GM19238 (cell line): ENCODE measurements around the gene NCOA7.
"Not testable (repeated sequence)": the region's sequence is repeated elsewhere in the genome, so short reads cannot be mapped to it uniquely, and the experiment has no call there.

Experiments
- DNase-seq: peaks from one replicate; pipeline ENCODE4 v3.0.0; 2011; ENCODE audit warnings: low spot score; ENCODE audit not compliant: insufficient read length

The NCOA7 gene

DNA sequence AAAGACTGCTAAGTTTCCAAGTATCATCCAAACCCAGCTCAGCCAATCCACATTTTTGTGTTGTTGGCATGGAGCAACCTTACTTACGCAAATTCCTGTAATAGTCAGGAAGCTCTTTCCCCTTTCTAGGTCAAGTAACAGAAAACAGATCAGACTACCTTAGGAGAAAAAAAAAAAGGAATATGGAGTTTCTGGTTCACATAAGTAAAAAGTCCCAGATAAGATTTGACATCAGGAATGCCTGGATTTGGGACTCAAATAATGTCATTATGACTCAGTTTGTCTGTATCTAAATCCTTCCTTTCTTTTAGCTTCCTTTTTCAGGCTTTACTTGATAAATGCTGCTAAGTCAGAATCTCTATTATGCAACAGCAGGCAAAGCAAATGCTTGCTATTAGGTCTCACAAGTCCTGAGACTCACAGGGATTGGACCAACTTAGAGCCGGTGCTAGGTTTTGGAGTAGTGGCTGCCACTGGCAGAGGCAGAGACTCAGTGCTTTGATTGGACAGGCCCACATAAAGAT, 44.5 kb downstream of the NCOA7 start:
- no peak for DNase-seq

DNA sequence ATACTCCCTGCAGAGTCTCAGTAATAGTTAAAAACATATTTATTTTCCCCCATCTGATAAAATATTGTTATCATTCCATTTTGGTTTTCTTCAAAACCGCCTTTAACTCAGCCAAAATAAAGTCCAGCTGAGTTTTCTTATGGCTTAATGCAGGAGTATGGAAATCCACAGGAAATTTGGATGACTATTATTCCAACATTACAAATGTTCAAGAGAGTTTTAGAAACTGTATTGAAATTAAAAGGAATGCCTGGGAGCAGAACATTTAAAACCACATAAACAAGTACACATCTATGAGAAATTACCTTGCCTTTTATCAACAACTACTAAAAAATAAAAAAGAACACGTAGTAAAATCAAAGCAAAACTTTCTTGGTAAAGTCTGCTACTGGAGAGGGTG, 45.7 kb downstream of the NCOA7 start:
- no peak for DNase-seq

DNA sequence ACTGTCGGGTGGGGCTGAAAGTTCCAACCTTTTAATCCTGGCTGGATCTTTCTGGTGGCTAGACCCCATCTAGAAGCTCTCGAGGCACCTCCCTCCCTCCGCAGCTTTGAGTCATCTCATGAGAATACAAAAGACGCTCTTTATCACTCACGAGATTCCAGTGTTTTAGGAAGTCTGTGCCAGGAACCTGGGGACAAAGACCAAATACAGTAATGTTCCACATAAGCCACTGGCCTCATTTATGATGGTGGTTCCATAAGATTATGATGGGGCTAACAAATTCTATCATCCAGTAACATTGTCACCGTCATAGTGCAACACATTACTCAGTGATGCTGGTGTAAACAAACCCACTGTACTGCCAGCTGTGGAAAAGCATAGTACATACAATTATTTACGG, 48.7 kb downstream of the NCOA7 start:
- no peak for DNase-seq

DNA sequence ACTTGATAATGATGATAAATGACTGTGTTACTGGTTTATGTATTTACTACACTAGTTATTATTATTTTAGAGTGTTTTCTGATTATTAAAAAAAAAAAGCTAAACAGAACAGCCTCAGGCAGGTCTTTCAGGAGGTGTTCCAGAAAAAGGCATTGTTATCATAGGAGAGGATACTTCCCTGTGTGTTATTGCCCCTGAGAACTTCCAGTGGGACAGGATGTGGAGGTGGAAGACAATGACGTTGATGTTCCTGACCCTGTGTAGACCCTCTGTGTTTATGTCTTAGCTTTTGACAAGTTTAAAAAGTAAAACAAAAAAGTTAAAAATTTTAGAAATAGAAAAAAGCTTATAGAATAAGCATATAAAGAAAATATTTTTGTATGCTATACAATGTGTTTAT, 49.1 kb downstream of the NCOA7 start:
- no peak for DNase-seq

DNA sequence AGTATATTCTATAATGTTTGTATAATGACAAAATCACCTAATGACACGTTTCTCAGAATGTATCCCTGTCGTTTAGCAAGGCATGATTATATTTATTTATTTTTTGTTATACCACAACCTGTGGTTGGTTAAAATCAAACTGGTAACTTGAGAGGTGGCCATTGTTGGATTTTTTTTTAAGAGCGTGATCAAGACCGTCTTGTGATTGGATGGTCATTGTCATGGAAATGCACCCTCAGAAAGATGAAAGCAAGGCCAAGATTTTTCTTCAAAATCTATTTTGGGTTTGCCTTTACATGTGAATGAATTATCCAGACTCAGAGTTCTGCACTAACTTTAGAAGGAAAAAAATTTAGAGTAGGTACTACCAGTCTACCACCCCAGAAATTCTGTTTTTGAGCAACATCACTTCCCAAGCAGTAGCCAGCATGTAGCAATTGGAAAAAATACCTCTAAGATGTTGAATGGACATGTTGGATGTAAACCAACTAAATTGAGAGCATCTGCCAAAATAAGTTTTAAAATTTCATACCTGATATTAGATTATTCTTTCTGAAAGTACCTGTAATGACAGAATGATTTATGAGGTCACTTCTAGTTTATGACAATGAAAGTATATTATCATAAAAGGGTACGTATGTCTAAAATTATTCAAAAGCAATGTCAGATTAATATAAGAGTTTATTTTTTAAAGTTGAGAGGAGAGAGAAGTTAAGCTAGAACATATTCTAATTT, 50.8 kb downstream of the NCOA7 start:
- DNase-seq = no peak

DNA sequence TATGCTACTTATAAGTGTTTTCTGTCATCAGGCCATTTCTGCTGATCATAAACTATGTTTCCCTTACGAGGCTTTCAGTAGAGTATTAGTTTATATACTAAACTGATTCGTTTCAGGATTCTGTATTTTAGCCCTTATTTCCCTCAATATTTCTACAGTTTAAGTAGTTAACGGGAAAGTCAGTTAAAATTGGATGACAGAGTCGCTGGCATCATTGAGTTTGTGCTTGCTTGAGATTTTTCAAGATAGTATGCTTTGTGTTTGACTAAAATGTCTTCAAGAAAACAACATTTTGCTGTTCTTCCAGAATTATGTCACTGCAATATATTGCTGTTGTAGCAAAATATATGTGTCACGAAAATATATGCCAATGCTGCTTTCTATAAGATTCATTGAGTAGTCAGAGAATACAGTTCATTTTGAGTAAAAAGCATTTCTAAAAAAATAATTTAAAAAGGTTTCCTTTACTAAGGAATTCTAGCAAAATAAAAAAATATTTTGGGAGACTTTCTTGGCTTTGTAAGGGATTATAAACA, 51.4 kb downstream of the NCOA7 start:
- no peak for DNase-seq

DNA sequence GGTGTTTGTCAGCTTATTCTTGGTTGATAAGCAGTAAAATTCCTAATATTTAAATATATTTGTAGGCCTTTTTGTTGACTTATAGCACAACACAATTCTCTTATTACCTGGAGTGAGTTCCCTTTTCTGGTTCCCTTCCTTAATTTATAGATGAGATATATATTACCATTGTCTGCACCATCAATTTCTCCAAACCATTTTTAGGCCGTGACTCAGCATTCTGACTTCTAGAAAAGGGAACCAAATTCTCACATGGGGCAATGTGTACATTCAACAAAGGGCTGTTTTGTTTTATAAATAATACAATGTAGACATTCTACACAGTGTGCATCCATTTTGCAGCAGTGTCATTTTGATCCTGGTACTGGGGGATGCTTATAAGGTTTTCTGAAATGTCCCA, 52.8 kb downstream of the NCOA7 start:
- no peak for DNase-seq

DNA sequence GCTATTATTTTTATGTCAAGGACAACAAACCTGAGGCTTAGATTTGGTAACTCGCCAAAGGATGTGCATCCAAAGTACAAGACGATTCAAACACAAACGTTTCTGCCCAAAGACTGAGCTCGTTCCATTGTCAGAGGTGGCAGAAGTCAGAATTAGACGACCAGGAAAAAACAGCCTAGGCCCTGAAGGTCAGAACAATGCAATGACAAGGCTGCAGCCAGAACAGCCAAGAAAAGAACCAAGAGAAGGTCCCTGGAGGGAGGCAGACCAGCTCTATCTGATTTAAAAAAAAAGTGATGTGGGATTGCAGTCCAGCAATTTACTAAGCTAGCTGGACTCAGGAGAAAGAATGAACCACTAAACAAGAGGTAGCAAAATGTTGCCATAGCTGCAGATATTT, 54.2 kb downstream of the NCOA7 start:
- DNase-seq = no peak

DNA sequence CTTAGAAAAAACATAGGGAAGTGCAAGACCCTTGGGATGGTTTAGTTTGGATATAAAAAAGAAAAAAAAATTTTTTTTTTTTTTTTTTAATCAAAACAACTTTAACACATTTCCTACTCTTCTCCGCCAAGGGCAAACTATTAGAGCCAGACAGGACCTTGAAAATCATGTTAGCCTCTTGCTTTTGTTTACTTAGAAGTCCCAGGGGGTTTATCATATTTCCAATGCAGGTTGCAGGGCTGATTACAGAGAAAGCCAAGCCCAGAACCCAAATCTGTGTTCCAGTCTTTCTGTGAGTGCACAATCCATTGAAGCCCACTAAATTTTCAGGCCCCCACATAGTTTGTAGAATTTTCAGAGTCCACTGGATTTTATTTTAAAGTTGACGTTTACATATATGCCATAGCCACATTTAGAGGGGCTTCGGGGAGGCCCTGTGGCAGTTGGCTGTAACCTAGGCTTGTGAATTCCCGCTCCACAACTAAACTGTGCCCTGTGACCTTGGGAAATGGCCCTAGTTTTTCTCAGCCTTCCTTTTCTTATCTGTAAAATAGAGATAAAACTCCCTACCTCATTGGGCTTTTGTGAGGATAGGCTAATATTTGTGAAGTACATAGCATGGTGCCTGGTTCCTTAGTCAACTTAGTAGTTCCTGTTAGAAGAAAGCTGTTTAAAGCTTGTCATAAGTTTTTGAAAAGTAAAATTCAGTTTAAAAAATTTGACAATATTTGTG, 55.7 kb downstream of the NCOA7 start:
- DNase-seq = no peak

DNA sequence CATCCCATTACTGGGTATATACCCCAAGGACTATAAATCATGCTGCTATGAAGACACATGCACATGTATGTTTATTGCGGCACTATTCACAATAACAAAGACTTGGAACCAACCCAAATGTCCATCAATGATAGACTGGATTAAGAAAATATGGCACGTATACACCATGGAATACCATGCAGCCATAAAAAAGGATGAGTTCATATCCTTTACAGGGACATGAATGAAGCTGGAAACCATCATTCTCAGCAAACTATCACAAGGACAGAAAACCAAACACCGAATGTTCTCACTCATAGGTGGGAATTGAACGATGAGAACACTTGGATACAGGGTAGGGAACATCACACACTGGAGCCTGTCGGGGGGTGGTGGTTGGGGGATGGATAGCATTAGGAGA, 57.5 kb downstream of the NCOA7 start:
- not testable (repeated sequence) for DNase-seq

DNA sequence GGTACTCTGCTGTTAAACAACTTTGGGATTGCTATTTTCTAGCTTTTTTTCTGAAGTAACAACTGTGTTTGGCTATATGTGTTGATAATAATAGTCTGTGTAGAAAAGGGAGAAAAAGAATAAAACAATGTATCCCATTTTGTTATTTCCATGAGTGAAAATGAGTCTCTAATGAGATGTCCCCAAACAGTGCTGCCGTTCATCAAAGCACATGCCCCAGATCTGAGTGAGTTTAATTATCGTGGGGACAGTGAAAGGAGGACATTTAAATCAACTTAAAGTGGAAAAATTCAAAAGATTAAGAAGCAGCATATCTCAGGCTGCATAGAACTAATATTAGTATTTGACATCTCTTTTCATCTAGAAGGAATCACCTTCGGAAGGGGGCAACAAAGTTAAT, 59.6 kb downstream of the NCOA7 start:
- DNase-seq = no peak

DNA sequence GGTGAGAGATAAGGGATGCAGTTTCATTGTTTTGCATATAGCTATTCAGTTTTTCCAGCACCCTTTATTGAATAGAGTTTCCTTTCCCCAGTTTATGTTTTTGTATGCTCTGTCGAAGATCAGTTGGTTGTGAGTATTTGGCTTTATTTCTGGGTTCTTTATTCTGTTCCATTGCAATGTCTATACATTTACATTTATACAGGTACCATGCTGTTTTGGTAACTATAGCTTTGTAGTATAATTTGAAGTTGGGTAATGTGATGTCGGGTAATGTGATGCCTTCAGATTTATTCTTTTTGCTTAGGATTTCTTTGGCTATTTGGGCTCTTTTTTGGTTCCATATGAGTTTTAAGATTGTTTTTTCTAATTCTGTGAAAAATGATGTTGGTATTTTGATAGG, 61.8 kb downstream of the NCOA7 start:
- no peak for DNase-seq

DNA sequence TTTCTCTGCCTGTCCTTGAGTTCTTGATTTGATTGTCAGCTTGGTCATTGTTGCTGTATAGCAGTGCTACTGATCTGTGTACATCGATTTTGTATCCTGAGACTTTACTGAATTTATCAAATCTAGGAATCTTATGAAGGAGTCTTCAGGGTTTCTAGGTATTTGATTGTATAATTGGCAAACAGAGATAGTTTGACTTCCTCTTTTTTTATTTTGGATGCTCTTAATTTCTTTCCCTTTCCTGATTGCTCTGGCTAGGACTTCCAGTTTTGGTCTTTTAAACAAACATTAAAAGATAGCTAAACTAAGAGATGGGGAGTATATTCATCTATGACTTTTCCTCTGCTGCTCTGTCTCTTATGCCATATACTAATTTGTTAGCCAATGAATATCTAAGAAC, 62.4 kb downstream of the NCOA7 start:
- no peak for DNase-seq

DNA sequence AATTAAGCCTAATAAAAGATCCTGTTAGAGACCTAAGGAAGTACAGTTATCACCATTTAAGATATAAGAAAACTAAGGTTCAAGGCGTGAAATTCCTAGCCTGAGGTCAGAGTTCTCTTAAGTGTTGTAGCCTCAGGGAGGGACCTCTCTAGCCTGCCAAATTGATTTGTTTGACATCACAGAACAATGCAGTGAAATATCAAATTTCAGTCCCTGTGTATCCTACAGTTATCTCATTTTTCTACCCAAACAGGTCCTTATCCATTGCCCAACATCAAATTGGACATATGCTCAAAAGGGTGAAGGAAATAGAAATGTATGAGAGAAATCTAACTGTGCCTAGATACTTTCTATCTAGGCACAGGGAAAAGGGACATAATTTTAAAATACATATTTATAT, 63.0 kb downstream of the NCOA7 start:
- no peak for DNase-seq

DNA sequence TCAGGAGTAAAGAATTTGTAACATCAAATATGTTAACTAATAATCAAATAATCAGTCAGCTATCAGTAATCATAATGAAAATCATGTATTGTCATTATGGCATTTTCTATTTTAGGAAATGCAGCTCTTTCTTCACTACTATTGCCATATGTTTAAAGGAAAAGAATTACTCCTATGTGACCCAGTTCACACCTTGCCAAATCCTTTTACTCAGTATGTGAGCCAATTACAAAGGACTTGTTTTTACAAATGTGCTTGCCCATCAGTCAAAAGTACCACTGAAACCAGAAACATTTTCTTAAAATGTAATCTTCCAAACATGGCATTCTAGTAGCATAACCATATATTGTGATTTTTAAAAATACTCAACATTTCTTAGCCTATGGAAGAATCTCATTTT, 63.6 kb downstream of the NCOA7 start:
- DNase-seq = no peak

DNA sequence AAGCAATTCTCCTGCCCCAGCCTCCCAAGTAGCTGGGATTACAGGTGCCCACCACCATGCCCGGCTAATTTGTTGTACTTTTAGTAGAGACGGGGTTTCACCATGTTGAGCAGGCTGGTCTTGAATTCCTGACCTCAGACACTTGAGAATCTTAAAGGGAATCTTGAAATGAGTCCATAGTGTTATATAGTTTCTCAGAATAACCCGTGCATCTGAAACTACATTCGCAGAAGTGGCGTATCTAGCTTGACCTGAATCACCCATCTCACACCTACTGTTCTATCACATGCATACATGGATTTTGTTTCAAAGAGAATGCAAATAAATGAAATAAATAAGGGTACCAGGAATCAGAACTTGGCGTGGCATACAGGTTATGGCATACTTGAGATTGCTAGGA, 65.0 kb downstream of the NCOA7 start:
- no peak for DNase-seq

DNA sequence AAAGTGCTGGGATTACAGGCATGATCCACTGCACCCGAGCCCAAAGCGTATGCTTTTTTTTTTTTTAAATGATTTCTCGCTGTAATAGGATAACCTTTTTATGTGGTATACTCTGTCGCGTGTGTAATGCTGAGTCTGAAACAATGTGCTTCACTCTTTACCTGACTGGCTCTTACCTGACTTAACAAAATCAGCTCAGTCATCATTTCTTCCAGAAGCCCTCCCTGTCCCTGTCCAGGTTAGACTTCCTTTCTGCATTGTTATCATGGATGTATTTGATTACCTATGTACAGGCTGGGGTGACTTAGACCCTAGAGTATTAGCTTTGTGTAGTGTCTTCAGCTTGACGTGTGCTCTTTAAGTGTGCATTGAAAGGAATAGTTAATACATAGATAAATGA, 67.1 kb downstream of the NCOA7 start:
- DNase-seq = no peak

DNA sequence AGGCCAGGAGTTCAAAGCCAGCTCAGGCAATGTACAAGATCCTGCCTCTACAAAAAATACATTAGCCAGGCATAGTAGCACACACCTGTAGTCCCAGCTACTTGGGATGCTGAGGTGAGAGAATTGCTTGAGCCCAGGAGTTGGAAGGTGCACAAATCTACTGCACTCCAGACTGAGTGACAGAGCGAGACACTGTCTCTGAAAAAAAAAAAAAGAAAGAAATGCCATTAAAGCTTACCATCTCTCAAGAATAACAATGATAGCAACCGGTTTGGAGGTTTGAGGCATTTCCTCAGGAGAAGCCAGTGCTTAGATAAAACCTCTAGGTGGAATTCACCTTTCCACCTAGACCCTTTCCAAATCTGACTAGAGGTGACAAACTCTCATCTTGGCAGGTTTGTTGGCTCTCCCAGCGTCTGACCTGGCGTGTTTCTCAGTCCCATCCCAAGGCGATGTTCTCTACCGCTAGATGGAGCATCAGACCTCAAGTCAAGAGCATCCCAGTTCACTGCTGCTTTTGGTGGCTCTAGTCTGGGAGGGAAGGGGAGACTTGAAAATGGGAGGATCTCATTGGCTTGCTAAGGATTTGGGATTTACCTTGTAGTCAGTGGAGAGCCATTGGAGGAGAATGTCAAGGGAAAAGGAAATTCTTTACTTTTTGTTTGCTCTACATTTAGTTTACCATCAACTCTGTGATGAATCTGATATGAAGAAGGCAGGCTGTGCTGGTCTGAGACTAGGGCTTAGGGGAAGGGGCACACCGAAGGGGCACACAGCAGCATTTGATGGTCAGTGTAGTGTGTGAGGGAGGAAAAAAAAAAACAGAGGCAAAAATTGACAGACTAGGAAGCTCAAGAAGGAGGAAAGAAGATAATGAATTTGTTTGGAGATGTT, 67.9 kb downstream of the NCOA7 start:
- DNase-seq = peak; percentile 16

DNA sequence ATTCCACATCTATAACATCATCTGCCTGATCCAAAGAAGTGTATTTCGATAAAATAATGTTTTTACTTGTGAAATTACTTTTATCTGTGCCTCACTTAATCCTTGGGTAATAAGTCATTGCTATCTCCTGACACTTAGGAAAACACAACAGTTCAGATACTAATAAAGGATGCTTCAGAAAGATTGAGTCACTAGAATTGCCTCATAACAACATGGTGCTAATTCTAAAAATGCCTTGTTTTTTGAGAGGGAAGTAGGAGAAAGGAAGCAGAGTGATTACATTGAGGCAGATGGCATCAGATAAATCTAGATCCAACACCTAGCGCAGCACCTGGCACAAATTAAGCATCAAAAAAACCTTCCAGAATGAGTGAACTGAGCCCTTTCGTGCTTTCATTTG, 69.0 kb downstream of the NCOA7 start:
- DNase-seq = no peak

DNA sequence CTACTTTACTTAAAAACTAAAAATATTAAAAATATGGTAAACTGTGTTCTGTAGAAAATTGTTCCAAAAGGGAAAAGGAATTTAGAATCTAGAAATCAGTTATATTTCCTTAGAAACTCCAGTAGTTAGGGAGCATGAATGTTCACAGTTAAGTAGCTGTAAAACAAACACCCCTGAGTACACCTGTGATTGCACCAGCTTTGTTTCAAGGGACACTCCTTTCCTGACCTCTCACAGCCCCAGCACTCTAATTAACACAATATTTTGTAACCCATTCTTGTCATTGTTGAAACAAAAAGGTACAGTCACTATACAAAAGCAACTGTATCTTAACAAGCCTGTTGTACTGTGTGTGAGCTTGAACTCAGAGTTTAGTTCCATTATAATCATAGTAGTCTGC, 72.3 kb downstream of the NCOA7 start:
- no peak for DNase-seq

DNA sequence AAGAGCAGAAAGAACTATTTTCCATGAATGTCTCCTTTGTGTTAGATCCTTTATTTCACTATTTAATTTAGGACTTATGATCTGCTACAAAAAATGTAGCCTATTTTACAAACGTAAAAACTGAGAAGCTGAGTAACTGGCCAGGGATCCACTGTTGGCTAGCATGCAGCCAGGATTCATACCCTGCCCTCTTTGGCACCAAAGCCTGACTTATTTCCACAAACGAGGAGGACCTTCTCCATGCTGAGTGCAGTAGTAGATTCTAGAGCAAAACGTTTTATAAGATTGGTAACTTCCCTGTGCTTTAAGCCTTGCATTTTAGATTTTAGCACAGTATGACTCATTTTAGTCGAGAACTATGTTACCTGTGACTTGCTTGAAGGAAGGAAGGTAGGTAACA, 74.3 kb downstream of the NCOA7 start:
- no peak for DNase-seq

DNA sequence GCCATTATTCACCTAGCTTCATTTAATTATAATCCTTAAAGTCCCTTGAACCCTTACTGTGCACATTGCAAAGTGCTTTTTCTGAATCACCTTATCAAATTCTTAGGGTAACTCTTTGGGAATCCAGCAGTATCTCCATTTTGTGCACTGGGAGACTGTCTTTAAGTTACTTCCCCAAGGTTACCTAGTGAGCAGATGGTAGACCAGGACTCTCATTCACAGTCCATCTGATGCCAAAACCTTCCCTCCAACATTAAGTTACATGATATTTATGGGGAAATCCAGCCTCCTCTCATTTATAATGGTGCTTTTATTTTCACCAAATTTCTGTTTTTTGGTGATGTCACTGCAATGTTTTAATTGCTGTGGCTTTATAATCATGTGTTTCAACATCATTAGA, 75.7 kb downstream of the NCOA7 start:
- DNase-seq = no peak
